ENCODE results near the gene TNIK.

The TNIK gene

DNA sequence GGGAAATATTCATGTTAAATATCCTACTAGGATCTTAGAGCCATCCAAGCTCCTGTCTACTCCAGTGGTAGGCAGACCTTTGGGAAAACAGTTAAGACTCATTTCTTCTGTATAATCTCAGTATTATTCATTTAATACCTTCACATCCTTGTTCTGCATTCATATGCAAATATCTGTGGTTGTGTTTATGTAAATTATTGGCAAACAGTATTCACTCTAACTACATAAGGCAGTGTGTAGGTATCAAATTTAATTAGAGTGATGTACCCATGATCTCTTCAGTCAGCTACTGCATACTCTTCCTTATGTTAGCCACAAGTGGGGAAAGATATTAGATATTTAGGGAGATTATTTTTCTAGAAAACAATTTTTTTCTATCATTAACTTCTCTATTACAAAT is 232.8 kb downstream of the TNIK start:
- Mint-ChIP-seq H3K36me3 (ENCODE audit: low read depth) (peaks cover 14% of the 10 kb centered on the region), H3K4me1 (peaks cover 43% of the 10 kb centered on the region), H3K27me3 (ENCODE audit: low read depth, poor library complexity) (no peaks in the 10 kb centered on the region), H3K27ac (no peak overlapping the region), H3K9me3 (peaks cover 10% of the 10 kb centered on the region), H3K4me3 (no peak overlapping the region)
- no peak for DNase-seq
- TF ChIP-seq, protein P1, sequence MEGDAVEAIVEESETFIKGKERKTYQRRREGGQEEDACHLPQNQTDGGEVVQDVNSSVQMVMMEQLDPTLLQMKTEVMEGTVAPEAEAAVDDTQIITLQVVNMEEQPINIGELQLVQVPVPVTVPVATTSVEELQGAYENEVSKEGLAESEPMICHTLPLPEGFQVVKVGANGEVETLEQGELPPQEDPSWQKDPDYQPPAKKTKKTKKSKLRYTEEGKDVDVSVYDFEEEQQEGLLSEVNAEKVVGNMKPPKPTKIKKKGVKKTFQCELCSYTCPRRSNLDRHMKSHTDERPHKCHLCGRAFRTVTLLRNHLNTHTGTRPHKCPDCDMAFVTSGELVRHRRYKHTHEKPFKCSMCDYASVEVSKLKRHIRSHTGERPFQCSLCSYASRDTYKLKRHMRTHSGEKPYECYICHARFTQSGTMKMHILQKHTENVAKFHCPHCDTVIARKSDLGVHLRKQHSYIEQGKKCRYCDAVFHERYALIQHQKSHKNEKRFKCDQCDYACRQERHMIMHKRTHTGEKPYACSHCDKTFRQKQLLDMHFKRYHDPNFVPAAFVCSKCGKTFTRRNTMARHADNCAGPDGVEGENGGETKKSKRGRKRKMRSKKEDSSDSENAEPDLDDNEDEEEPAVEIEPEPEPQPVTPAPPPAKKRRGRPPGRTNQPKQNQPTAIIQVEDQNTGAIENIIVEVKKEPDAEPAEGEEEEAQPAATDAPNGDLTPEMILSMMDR (IDR thresholded peaks at IDR 0.05) = no peak

DNA sequence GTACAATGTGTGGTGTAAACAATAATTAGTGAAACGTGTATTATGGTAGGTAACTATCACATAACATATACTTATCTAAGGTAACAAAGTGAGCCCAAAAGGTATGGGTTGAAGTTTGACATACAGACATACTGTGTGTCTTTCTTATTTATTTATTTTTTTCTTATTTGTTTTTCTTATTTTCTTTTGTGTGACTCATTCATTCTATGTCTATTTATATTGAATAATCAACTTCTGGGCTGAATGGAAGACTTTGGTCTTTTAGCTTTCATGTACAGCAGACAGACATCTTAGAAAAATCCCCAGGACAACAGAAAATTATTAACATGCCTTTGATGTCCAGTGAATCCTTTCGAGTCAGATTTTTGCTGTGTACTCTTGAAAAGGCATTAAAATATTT is 233.4 kb downstream of the TNIK start:
- Mint-ChIP-seq H3K4me1 (peaks cover 43% of the 10 kb centered on the region), H3K27me3 (ENCODE audit: low read depth, poor library complexity) (no peaks in the 10 kb centered on the region), H3K9me3 (peaks cover 10% of the 10 kb centered on the region), H3K36me3 (ENCODE audit: low read depth) (peaks cover 14% of the 10 kb centered on the region), H3K27ac (no peak overlapping the region), H3K4me3 (no peak overlapping the region)
- TF ChIP-seq, protein P1 (IDR thresholded peaks at IDR 0.05) = no peak
- DNase-seq = no peak

DNA sequence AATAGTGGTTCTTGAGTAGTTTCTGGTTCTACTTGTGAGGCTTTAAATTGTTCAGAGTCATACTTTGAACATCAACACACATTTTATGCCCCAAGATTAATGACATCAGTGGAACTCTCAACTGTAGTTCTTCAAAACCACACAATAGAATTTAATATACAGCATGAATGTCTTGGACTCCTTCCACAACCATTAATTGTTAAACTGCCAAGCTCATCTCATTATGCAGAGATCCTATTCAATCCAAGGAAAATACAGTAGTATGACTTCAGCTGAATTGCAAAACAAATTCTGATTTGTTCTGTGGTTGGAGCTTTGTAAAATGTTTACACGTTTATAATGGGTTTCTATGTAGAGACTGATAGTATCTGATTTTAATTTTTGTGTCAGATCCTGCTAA is 234.5 kb downstream of the TNIK start:
- Mint-ChIP-seq H3K36me3 (ENCODE audit: low read depth) (peaks cover 14% of the 10 kb centered on the region), H3K4me1 (peaks cover 35% of the 10 kb centered on the region), H3K4me3 (no peak overlapping the region), H3K27ac (no peak overlapping the region), H3K9me3 (peaks cover 10% of the 10 kb centered on the region), H3K27me3 (ENCODE audit: low read depth, poor library complexity) (no peaks in the 10 kb centered on the region)
- TF ChIP-seq, protein P1 (IDR thresholded peaks at IDR 0.05) = no peak
- no peak for DNase-seq

DNA sequence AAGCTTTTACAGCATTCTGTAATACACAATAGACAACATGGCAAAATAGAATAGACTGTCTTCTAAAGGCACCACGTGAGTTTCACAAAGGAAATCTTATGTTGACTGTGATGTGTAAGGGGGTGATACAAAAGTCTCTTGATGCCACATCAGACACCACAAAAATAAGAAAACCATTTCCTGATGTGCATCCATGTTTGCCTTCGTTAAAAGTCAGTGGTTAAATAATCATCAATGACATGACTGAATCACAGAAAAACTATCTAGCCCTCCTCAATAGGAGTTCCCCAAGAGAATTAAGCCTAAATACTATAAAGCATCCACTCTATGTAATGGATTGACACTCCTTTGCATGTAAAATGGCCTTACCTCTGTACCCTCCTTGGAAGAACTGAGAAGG is 235.0 kb downstream of the TNIK start:
- peaks cover 30% of the 10 kb centered on the region for H3K4me1 Mint-ChIP-seq
- TF ChIP-seq, protein P1 (IDR thresholded peaks at IDR 0.05) = no peak
- H3K27ac Mint-ChIP-seq = no peak overlapping the region
- H3K36me3 Mint-ChIP-seq (ENCODE audit: low read depth) = peaks cover 14% of the 10 kb centered on the region
- DNase-seq = no peak
- no peak overlapping the region for H3K4me3 Mint-ChIP-seq
- H3K9me3 Mint-ChIP-seq = peaks cover 10% of the 10 kb centered on the region
- H3K27me3 Mint-ChIP-seq (ENCODE audit: low read depth, poor library complexity) = no peaks in the 10 kb centered on the region

DNA sequence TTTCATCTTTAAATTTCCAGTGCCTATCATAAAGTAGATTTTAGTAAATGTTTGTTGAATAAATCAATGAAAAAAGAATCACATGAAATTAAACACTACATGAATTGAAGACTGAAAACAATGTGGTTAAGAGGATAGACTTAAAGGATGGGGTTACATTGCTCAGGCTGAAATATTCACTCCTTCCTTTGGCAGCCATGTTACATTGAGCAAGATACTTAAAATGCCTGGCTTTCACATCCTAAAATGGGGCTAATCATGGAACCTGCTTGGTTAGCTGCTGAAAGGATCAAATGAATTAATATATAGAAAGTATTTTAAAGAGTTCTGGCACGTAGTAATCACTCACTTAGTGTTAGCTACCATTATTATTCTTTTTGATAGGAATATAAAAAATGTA is 236.8 kb downstream of the TNIK start:
- H3K36me3 Mint-ChIP-seq (ENCODE audit: low read depth) = peaks cover 14% of the 10 kb centered on the region
- H3K27me3 Mint-ChIP-seq (ENCODE audit: low read depth, poor library complexity) = no peaks in the 10 kb centered on the region
- H3K4me3 Mint-ChIP-seq = no peak overlapping the region
- TF ChIP-seq, protein P1 (IDR thresholded peaks at IDR 0.05) = no peak
- H3K27ac Mint-ChIP-seq = no peak overlapping the region
- peaks cover 12% of the 10 kb centered on the region for H3K4me1 Mint-ChIP-seq
- DNase-seq = no peak
- H3K9me3 Mint-ChIP-seq = peaks cover 10% of the 10 kb centered on the region

DNA sequence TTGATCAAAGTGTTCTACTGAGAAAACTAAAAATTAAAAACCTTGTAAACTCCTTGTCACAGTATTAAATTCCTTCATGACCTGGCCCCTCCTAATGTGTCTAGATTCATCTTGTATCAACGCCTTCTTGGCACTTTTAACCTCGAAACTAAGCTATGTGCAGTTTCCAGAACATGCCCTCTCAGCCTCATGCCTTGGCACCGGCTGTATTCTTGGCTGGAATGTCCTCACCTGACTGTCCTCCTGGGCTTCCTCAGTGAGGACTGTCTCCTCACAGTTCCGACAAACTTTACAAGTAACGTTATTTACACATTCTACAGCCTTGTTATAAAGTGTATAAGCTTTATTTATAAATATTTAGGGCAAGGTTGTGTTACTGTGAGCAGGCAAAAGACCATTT is 237.2 kb downstream of the TNIK start:
- DNase-seq = no peak
- Mint-ChIP-seq H3K36me3 (ENCODE audit: low read depth) (peaks cover 14% of the 10 kb centered on the region), H3K27ac (no peak overlapping the region), H3K27me3 (ENCODE audit: low read depth, poor library complexity) (no peaks in the 10 kb centered on the region), H3K4me3 (no peak overlapping the region), H3K4me1 (peaks cover 8% of the 10 kb centered on the region), H3K9me3 (peaks cover 10% of the 10 kb centered on the region)
- TF ChIP-seq, protein P1 (IDR thresholded peaks at IDR 0.05) = no peak
